Thyroid gland (tissue), 4 donors: Measurements from ENCODE around the gene THOC7. TPM values are rescaled to one million over a fixed set of nuclear protein-coding genes. Genes with fewer than 3 reads are reported as not detected.

Experiments
- DNase-seq, 2 donors: peaks; one replicate each; pipeline ENCODE4 v3.0.0-alpha.2; 2019
- H3K27ac ChIP-seq, 3 donors: fragments of 200-600 bp; sonication (generic); 1 replicate in 2 of 3; 2 replicates in 1 of 3; pipeline ENCODE4 v1.5.1; 2016 to 2019; ENCODE audit warnings: mild to moderate bottlenecking in 1 of 3, moderate library complexity in 1 of 3
- H3K27me3 ChIP-seq: fragments of 200-600 bp; sonication (generic); one replicate; pipeline ENCODE4 v1.5.1; 2019
- H3K36me3 ChIP-seq, 2 donors: fragments of 200-600 bp; sonication (generic); one replicate each; pipeline ENCODE4 v1.5.1; 2016 to 2019
- H3K4me1 ChIP-seq, 2 donors: fragments of 200-600 bp; sonication (generic); one replicate each; pipeline ENCODE4 v1.5.1; 2017 to 2019
- H3K4me3 ChIP-seq, 3 donors: fragments of 200-600 bp; sonication (generic); replicated peaks in 1 of 3; 1 replicate in 2 of 3; 2 replicates in 1 of 3; pipeline ENCODE4 v1.5.1; 2016; ENCODE audit warnings: mild to moderate bottlenecking in 1 of 3
- H3K9me3 ChIP-seq: fragments of 200-600 bp; sonication (generic); one replicate; pipeline ENCODE4 v1.5.1; 2017
- CTCF ChIP-seq, 6 experiments: fragments of 200-600 bp in 3 of 6; fragments of 450-650 bp in 3 of 6; sonication (generic) in 3 of 6; IDR thresholded peaks; one replicate each; pipeline ENCODE4 v1.5.1; 2016 to 2019; ENCODE audit warnings: antibody characterized with exemption in 6 of 6, mild to moderate bottlenecking in 2 of 6, inconsistent platforms in 1 of 6, moderate library complexity in 1 of 6
- POLR2A ChIP-seq, 2 donors: fragments of 450-650 bp; IDR thresholded peaks; one replicate each; pipeline ENCODE4 v1.6.1; 2017; ENCODE audit warnings: antibody characterized with exemption in 2 of 2, mild to moderate bottlenecking in 2 of 2, moderate library complexity in 1 of 2
- WGBS, 2 donors: methylation state at CpG; one replicate each; pipeline ENCODE4 v1.1.5; 2017; 5-methylcytosine and 5-hydroxymethylcytosine counted together
- intact Hi-C: fragments of 100-400 bp; cut with DNase I; formaldehyde crosslinking; loops from one replicate; pipeline ENCODE4 v1.15.1; 2023
- total RNA-seq, 4 donors: library from RNA; depleted of rRNA; stranded (reverse); fragments of >200 nt; gene quantifications; one replicate each; pipeline ENCODE4 v1.2.3, GENCODE V29; 2016

Gene THOC7
- total RNA-seq, 4 donors from 2014 or later = 39.7 to 80.9 (median 43.1) TPM

GRCh38 chr3:63845215-63845614, 18.4 kb downstream of the THOC7 start:
- intact Hi-C loops = no loop called here
- Histone ChIP-seq H3K4me1 (peaks cover 13 to 15% of the 10 kb centered on the region in 2 donors), H3K9me3 (no peaks in the 10 kb centered on the region), H3K4me3 (no peak overlapping the region), H3K27ac (no peak overlapping the region), H3K27me3 (no peaks in the 10 kb centered on the region), H3K36me3 (no peaks in the 10 kb centered on the region)
- no peak for DNase-seq
- TF ChIP-seq CTCF (IDR thresholded peaks at IDR 0.05) (no peak), POLR2A (IDR thresholded peaks at IDR 0.05) (no peak)
- 89 to 96% methylated on average over 4 of the region's 4 CpGs for WGBS, 2 donors

DNA sequence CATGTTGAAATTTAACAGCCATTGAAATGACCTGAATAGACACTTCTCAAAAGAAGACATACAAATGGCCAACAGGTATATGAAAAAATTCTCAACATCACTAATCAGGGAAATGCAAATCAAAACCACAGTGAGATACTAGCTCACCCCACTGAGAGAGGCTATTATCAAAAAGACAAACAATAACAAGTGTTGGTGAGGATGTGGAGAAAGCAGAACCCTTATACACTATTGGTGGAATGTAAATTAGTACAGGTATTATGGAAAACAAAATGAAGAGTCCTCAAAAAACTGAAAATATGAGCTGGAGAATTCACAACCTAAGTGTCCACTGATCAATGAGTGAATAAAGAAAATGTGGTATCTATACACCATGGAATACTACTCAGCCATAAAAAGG, 21.5 kb downstream of the THOC7 start:
- no peaks in the 10 kb centered on the region for H3K36me3 ChIP-seq
- H3K27me3 ChIP-seq = no peaks in the 10 kb centered on the region
- no peak for DNase-seq
- peaks cover 4 to 5% of the 10 kb centered on the region in 2 donors for H3K4me1 ChIP-seq
- intact Hi-C loops = no loop called here
- TF ChIP-seq POLR2A (IDR thresholded peaks at IDR 0.05) (no peak), CTCF (IDR thresholded peaks at IDR 0.05) (no peak)
- H3K4me3 ChIP-seq = no peak overlapping the region
- no peaks in the 10 kb centered on the region for H3K9me3 ChIP-seq
- H3K27ac ChIP-seq = no peak overlapping the region

- no peak overlapping the region for H3K4me3 ChIP-seq
- DNase-seq = no peak
- TF ChIP-seq POLR2A (IDR thresholded peaks at IDR 0.05) = no peak
- TF ChIP-seq CTCF (IDR thresholded peaks at IDR 0.05) = no peak
- peaks cover 0 to under 1% of the 10 kb centered on the region in 2 donors for H3K4me1 ChIP-seq
- 1 to 42% methylated on average over 1 of the region's 1 CpG for WGBS, 2 donors
- H3K36me3 ChIP-seq = no peaks in the 10 kb centered on the region
- intact Hi-C loops = no loop called here
- H3K27me3 ChIP-seq = no peaks in the 10 kb centered on the region
- no peaks in the 10 kb centered on the region for H3K9me3 ChIP-seq
- H3K27ac ChIP-seq = no peak overlapping the region
These were observed 21.9 kb downstream of the THOC7 start for GRCh38 chr3:63841704-63842103.

- H3K27me3 ChIP-seq = no peaks in the 10 kb centered on the region
- no peak overlapping the region for H3K4me3 ChIP-seq
- H3K36me3 ChIP-seq = peaks cover 18 to 23% of the 10 kb centered on the region in 2 donors
- intact Hi-C loops = no loop called here
- no peak for TF ChIP-seq POLR2A (IDR thresholded peaks at IDR 0.05)
- TF ChIP-seq CTCF (IDR thresholded peaks at IDR 0.05) = no peak
- WGBS, 2 donors = 93 to 94% methylated on average over 6 of the region's 6 CpGs
- H3K27ac ChIP-seq = no peak overlapping the region
- H3K9me3 ChIP-seq = no peaks in the 10 kb centered on the region
- no peaks in the 10 kb centered on the region for H3K4me1 ChIP-seq
- no peak for DNase-seq
These were observed 31.2 kb downstream of the THOC7 start for GRCh38 chr3:63832395-63832794.

DNA sequence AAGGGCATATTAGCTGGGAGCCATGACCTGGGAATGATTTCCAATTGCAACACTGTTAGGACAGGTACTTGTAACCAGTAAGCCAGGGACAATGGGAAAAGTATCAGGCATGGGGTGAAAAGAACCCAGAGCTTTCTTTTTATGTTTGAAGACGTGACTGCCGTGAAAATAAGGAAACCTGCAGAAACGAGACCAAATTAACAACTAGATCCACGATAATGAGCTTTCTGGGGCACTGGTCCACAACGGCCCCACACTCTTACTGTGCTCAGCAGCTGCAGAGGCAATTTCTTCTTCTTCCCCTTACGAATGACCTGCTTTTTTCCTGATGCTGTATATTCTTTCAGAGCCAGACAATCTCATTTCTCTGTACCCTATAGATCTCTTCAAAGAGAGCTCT, 33.1 kb downstream of the THOC7 start:
- WGBS, 2 donors = 91 to 95% methylated on average over 6 of the region's 6 CpGs
- TF ChIP-seq CTCF (IDR thresholded peaks at IDR 0.05) (no peak), POLR2A (IDR thresholded peaks at IDR 0.05) (no peak)
- Histone ChIP-seq H3K27me3 (no peaks in the 10 kb centered on the region), H3K4me1 (no peaks in the 10 kb centered on the region), H3K9me3 (no peaks in the 10 kb centered on the region), H3K36me3 (peaks cover 18% of the 10 kb centered on the region in 2 donors), H3K4me3 (no peak overlapping the region), H3K27ac (no peak overlapping the region)
- intact Hi-C loops = no loop called here
- DNase-seq = no peak
